G401 (cell line): Measurements from ENCODE around the gene ZNRD2. TPM values are rescaled to one million over a fixed set of nuclear protein-coding genes. Genes with fewer than 3 reads are reported as not detected.

ENCODE experiments used
- DNase-seq: peaks from one replicate; pipeline ENCODE4 v3.0.0-alpha.2; 2015; ENCODE audit warnings: low spot score
- in situ Hi-C: cut with HindIII; loops from 2 replicates; pipeline ENCODE4 v1.10.0; 2016; ENCODE audit warnings: low sequenced_read_pairs, mixed read lengths
- total RNA-seq: library from RNA; depleted of rRNA; stranded (reverse); fragments of >200 nt; shearing (Covaris generic); gene quantifications from 2 replicates; pipeline ENCODE4 v1.2.3, GENCODE V29; 2014

Gene ZNRD2
- total RNA-seq, 1 experiment from 2014 or later = 72.7 TPM

- DNase-seq = no peak
- in situ Hi-C loops = no loop called here
These were observed 33.0 kb upstream of the ZNRD2 start for GRCh38 chr11:65537296-65537597.

GRCh38 chr11:65537620-65538231 is 32.6 kb upstream of the ZNRD2 start:
- no peak for DNase-seq
- in situ Hi-C loops = no loop called here

GRCh38 chr11:65538232-65538914 is 31.9 kb upstream of the ZNRD2 start:
- DNase-seq = no peak
- in situ Hi-C loops = no loop called here

GRCh38 chr11:65538915-65539743 is 31.1 kb upstream of the ZNRD2 start:
- in situ Hi-C loops = no loop called here
- DNase-seq = no peak

GRCh38 chr11:65539744-65540289 is 30.5 kb upstream of the ZNRD2 start:
- in situ Hi-C loops = no loop called here

GRCh38 chr11:65540290-65541092 is 29.8 kb upstream of the ZNRD2 start:
- DNase-seq = peak; percentile 88
- in situ Hi-C loops = no loop called here

More at GRCh38 chr11:65539744-65540289, 30.5 kb upstream of the ZNRD2 start:
- DNase-seq = peak; percentile 24

GRCh38 chr11:65541093-65541982 is 28.9 kb upstream of the ZNRD2 start:
- in situ Hi-C loops = no loop called here
- no peak for DNase-seq

- no peak for DNase-seq
- in situ Hi-C loops = no loop called here
These were observed 27.4 kb upstream of the ZNRD2 start for GRCh38 chr11:65542738-65543390.

- in situ Hi-C loops = no loop called here
- no peak for DNase-seq
These were observed 24.4 kb upstream of the ZNRD2 start for GRCh38 chr11:65545853-65546216.

- peak; percentile 72 for DNase-seq
- in situ Hi-C loops = no loop called here
These were observed 23.9 kb upstream of the ZNRD2 start for GRCh38 chr11:65546217-65546958.

GRCh38 chr11:65547446-65548125 is 22.7 kb upstream of the ZNRD2 start:
- DNase-seq = no peak
- in situ Hi-C loops = no loop called here

GRCh38 chr11:65548395-65548794 is 21.9 kb upstream of the ZNRD2 start:
- no peak for DNase-seq
- in situ Hi-C loops = no loop called here

GRCh38 chr11:65549096-65549495 is 21.2 kb upstream of the ZNRD2 start:
- in situ Hi-C loops = no loop called here
- no peak for DNase-seq

- no peak for DNase-seq
- in situ Hi-C loops = no loop called here
These were observed 18.5 kb upstream of the ZNRD2 start for GRCh38 chr11:65551572-65552387.

- no peak for DNase-seq
- in situ Hi-C loops = no loop called here
These were observed 17.8 kb upstream of the ZNRD2 start for GRCh38 chr11:65552388-65552951.
